GM18907 (cell line): ENCODE measurements around the gene TANGO2.

Experiments used
- ATAC-seq: cut with Tn5 transposase; IDR thresholded peaks from one replicate; pipeline ENCODE4 v1.9.1; 2021; ENCODE audit warnings: mild to moderate bottlenecking, moderate library complexity; ENCODE audit not compliant: unreplicated experiment

Gene TANGO2

DNA sequence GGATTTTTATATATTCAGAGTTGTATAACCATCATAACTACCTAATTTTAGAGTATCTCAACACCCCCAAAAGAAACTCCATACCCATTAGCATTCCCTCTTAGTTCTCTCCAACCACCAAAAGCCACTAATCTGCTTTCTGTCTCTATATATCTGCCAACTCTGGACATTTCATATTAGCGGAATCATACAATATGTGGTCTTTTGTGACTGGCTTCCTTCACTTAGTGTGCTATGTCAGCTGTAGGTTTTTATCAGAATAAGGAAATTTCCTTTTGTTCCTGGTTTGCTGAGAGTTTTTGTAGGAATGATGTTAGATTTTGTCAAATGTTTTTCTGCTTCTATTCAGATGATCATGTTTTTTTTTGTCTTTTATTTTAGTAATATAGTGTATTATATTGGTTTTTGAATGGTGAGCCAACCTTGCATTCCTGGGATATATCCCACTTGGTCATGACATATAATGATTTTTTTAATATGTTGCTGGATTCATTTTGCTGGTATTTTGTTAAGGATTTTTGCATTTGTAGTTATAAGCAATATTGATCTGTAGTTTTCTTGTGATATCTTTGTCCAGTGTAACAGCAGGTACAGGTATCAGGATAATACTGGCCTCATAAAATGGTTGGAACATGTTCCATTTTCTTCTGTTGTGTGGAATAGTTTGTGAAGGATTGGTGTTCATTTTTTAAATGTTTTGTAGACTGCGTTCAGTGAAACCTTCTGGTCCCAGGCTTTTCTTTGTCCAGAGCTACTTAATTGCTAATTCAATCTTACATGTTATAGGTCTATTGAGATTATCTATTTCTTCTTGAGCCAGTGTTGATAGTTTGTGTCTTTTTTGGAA lies 75.9 kb downstream of the TANGO2 start:
- ATAC-seq: no peak

DNA sequence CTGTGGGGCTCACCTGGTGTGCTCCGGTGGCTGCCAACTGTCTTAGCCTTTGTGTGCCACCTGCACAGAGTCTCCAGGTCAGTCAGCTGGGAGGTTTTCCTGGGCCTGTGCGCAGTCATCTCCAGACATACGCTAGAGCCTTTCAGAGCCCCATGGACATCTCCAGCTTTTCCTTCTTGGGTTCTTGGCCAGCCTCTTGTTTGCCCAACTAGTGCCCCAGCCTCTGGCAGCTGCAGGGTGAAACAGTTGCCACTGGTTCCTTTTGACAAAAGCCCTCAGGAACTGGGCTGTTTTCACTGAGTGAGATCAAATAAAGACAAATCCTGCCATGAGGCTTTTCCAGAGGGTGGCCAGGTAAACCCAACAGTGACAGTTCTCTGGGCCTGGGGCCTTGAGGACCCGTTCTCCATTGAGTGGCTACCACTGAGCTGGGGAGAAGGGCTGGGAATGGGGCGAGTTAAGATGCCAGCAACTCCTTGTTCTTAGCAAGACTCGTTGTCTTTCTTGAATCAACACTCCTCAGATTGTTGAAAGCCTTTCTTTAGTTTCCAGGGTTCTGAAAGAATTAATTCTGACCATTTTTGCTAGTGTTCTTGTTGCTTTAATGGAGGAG lies 78.3 kb downstream of the TANGO2 start:
- no peak for ATAC-seq

DNA sequence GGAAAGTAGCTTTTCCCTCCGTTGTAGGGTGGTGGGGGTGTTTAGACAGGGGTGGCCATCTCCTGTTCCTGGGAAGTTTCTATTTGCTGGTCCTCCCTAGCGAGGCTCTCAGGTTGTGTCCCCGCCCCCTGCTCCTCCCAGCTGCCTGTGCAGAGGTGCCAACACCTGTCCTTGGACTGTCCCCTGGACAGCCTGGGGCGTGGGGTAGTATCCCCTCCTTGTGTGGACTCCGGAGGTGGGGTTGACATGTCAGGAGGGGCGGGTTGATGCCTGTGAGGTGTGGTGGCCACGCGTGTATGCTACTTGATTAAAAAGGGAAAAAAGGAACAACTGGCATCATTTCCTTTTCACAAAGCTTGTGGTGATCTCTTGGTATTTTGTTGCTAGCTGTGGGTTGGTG lies 80.7 kb downstream of the TANGO2 start:
- no peak for ATAC-seq

DNA sequence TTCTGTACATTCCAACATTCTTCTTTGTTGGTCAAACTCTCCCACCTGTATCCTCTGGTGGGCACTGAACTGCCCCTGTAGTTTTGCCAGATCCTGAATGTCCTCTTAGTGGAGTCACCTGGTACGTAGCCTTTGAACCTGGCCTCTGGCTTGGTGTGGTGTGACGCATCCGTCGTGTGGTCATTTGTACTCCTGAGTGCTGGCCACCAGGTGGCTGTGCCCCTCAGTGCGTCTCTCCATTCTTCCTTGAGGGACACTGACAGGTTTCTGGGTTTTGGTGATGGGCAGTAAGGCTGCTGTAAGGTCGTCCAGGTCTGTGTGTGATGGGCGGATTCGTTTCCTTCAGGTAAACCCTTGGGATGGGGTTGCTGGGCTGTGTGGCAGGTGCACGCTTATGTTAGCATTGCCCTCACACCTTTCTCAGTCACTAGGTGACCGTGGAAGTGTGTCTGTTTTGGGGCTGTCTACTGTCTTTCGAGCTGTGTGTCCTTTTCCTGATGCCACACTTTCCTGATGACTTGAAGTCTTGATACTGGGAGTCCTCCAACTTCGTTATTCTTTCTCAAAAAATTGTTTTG lies 81.4 kb downstream of the TANGO2 start:
- no peak for ATAC-seq

DNA sequence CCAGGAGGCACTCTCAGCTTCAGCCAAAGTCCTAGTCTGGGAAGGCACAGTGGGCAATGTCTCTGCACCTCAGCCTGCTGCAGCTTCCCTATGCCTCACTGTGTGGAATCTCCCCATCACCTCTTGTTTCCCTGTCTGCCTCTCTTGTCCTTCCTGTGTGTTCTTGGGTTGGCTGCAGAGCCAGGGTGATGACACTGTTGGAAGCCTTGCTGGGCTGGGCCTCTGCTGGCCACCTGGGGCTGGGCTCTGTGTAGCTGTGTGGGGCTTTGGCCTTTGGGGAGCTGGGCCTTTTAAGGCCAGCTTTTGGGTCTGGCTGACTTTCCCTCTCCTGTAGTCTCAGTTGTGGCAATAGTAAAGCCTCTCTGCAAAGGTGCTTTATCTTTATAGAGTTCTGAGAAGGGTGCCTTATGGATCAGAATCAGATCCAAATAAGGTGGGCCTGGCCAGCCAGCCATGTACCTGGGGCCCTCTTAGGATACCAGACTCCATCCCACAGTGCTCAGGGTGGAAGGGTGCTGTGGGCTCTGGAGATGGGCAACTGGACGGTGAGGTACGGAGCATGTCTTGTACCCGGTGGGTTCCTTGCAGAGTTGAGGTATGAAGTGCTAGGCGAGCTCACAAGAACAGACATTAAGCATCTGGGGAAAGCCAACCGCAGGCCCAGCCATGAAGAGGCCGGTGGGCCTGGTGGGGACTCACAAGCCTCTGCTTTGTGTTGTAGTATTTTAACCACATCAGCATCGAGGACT lies 84.7 kb downstream of the TANGO2 start:
- ATAC-seq: no peak

DNA sequence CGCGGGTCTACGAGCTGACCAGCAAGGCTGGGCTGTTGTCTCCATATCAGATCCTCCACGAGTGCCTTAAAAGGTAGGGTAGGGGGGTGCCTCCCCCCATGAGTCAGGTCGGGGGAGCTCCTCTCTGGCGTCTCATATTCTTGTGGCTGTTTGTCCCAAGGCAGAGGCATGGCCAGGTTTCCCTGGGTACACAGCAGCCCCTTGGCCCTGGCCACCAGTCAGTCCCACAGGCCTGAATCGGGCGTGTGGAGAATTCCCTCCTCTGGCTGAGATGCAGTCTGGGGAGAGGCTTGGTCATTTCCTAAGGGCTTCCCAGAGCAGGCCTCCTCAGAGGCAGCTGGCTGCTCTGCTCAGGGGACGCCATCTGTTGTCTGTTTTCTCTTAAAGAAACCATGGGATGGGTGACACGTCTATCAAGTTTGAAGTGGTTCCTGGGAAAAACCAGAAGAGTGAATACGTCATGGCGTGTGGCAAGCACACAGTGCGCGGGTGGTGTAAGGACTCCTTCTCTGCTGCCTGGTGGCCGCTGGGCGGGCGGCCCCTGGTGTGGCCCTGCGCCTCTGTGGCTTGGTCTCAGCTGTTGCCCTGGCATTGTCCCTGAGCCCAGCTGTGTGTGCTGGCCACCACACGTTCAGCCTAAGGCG lies 85.4 kb downstream of the TANGO2 start:
- no peak for ATAC-seq

DNA sequence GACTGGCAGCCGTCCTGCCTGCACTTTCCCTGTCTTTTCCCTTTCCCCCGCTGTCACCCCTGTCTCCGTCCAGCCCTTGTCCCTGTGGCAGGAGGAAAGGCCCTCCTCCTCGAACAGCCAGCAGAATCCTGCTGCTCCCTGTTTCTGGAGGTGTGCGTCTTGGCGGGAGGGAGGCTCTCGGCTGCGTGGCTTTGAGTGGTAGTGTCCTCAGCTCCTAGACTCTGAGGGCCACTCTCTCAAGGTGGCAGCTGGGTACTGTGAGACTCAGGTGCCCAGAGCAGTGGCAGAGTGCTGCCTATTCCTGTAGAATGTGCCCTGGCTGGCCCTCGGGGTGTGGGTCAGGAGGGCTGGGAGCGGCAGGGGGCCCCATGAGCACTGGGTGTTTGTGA lies 85.9 kb downstream of the TANGO2 start:
- no peak for ATAC-seq

DNA sequence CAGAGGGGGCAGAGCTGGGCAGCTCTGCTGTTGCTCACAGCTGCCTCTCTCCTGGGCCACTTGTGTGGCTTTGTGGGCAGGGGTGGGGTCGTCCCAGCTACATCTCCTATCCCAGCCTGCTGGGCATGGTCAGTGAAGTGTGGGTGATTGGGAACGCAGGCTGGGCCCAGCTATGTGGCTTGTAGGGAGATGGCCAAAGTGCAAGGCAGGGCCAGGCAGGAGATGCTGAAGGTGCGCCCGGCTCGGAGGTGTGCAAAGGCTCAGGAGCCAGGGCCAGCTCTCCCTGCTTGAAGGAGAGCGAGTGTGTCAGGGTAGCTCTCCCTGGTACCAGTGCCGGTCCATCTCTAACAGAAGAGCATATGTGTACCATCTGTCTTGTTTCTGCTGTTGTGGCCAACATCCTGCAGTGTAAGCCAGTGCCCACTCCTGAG lies 86.6 kb downstream of the TANGO2 start:
- no peak for ATAC-seq

DNA sequence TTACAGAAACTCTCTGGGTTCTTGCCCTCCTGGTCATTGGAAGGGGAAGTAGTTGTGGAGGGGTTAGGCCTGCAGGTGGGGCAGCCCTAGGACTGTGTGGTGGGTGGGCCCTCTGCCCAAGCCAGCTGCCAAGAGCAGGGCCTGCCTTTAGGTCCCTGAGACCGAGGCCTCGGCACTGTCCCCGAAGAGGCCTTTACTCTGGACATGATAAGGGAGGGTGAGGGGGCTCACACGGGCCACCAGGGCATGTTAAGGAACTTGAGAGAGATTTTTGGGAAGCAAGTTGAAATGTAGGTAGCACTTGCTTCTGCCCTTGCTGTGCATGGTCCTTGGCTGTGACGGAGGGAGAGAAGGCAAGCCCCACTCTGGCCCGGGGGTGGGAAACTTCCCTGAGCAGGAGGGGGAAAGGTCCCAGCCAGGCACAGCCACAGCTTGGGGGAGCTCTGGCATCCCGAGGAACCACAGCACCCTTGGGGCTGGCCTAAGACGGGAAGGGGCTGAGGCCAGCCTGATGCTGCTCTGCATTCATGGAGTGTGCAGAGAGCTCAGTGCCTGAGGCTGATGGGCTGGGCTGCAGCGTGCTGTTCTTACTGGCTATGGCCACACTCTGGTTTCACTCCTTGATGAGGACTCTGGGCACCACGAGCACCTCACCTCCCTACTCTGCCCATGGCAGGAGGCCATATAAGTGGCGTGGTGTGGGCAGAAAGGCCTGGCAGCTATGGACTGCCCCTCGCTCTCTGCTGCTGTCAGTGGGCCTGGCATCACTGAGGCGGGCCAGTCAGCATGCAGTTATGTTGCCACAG lies 87.2 kb downstream of the TANGO2 start:
- no peak for ATAC-seq

DNA sequence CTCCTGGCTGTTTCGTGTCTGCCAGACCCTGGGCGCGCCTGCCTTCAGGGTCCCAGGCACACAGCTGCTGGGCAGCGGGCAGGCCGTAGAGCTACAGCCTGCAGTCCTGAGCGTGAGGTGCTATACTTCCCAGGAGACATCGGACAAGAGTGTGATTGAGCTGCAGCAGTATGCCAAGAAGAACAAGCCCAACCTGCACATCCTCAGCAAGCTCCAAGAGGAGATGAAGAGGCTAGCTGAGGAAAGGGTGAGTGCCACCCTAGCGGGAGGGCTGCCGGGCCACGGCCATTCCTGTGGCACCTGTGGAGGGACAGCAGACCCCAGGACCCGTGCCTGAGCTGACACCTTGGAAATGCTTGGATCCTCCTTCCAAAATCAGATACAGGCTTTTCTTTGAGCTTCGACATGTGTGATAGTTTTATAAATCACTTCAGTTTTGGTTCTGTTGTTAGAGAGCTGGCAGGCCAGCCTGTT lies 87.9 kb downstream of the TANGO2 start:
- ATAC-seq: no peak

DNA sequence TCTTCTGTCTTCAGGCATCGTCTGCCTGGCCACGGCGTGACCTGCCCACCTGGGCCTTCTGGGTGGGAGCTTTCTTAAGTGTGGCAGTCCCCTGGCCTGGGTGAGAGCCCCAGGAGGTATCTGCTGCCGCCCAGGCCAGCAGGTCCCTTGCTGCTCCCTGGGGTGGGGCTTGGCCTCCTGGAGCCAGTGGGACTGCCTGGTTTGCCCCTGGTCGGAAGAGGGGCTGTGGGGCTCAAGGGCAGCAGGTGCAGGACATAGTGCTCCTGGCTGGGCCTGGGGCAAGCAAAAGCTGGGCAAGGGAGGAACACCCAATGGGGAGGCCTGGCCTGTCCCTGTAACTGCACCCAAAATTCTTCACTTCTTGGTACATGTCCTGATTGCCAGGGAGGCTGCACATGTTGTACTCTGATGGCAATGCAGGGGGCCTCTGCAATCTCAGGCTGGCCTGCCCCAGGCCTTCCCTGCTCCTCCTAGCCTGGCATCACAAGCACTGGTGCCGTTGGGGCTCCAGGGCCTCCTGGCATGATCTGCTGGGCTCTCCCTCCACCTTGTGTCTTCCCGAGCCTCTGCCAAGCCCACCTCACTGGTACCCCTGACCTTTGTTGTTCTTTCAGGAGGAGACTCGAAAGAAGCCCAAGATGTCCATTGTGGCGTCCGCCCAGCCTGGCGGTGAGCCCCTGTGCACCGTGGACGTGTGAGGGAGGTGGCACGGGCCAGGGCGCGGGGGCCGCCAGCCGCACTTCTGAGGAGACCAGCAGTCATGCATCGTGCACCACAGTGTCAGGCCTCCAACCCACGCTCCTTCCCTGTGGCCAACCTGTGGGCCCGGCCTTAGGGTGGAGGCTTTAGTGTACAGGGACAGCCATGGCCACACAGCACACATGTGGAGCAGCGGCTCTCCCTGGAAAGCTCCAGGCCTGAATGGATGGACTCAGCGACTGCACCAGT lies 88.8 kb downstream of the TANGO2 start:
- no peak for ATAC-seq

DNA sequence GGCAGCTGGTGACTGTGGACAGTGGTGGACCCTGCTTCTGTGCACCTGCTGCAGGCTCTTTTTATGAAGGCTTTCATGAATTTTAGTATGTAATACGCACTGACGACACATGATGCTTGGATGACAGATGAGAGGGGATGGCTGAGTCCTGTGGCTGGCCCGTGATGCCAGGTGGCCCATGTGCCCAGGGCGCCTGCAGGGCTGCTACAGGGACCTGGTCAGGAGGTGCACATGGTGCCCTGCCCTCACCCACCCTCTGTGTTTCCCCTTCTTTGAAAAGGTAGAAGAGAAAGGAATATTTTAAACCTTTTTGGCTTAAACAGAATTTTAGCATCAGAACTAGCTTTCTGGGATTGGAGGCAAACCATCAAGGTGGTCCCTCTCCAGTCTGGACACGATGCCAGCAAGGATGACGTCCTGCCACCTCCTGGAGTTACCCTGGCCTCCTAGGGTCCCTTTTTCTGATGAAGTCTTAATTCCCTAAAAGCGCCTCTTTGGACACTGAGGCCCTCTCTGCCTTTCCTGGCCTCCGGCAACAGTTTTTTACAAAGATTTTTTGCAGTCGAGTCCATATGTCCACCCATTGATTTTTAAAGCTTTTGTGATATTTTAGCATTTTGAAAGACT lies 89.6 kb downstream of the TANGO2 start:
- ATAC-seq: no peak

DNA sequence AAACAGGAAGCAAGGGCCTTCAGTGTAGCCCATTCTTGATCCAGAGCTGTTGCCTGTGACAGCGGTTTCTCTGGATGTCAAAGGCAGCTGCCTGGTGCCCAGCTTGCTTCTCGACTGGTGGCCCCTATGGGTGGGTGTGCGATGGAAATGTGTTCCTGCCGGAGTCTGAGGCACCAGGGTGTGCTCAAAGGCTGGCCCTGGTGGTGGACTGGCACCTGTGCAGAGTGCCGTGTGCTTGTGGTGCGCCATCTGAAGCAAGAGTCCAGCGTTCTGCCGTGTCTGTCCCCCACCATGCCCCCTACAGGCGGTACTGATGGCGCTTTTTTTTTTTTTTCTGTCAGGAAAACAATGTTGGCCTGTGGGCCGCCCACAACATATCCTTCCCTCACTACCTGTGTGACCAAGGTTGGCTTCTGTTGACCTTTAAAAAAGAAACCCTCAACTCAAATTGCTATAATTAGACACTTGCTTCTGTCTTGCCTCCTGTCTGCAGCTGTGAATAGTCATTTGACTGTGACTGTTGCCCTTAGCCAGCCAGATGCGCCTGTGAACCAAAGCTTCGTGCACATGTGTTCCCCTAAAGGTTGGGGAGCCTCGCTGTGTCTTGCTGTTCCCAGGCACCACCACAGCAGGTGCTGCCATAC lies 90.3 kb downstream of the TANGO2 start:
- no peak for ATAC-seq

DNA sequence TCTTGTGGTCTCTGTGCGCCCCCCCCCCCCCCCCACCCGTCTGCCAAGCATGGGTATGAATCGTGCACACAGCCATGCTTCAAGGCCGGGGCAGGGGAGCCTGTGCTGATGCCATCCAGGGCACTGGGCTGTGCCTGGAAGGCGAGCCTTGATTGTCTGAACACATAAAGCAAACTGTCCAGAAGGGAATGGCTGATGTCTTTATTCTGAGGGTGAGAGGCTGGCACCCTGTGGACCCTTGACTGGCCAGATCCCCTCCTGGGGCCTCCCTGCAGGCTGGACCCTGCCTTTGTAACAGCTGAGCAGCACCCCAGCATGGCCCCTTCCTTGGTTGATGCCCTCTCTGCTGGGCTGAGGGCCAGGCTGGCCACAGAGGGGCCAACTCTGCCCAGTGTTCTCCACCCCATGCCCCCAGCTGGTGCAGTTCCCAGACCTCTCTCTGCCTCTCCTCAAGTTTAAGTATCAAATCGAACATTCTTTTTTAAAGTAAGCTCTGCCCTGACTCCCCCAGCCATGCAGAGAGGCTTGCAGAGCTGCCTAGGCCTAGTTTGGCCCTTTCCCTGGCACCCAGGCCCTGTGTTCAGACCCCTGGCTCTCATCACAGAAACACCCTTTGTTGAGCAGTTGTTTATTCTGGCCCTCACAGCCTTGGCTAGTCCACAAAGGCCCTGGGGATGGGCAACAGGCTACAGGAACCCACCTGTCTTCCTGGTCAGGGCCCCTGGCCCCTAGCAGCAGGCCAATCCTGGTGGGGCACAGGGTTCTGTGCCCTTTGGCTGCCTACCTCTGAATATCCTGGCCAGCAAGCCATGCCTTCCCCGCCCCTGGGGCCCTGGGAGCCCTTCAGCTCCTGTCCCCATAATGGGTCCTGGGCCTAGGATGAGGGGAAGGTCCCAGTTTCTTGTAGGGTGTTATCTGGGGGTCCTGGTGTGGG lies 91.0 kb downstream of the TANGO2 start:
- no peak for ATAC-seq

DNA sequence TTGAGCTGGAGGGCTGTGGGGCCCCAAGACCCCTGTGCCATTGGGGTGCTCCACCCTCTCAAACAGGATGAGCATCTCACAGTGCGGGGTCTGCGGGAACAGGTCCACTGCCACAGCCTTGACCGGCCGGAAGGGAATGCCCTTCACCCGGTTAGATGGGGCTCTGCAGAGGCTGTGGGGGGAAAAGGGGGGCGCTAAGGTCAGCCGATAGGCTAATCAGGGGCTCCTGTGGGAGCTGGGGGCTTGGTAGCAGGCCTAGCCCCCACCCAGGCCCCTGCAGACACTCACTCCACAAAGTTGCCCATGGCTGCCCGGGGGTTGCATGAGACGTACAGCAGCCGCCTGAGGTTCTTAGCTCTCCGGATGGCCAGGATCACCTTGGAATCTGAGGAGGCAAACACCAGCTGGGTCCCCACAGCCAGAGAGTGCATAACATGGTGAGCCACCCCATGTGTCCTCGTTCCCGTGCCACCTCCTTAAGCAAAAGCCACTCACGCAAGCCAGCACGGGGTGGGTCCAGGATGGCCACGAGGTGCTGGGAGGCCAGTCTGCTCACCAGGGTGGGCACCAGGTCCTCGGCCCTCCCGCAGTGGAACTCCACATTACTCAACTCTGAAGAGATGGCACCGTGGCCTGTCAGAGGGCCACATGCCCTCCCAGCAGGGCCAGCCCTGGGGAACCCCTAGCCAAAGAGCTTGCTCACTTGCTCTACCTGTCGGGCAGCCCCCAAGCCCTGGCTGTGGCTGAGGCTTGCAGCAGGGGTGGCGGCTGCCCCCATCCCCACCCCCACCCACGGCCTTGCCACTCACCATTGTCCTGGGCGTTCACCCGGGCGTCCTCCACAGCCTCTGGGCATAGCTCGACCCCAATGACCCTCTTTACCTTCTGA lies 92.0 kb downstream of the TANGO2 start:
- no peak for ATAC-seq
